PFSK-1 (cell line): ENCODE results near the gene MRPL41.

Experiments used
- FOXP2 ChIP-seq: optimal IDR thresholded peaks from 2 replicates; pipeline ENCODE3; 2011; ENCODE audit warnings: borderline replicate concordance, control low read depth, inconsistent platforms; ENCODE audit not compliant: insufficient read depth; ENCODE audit errors: extremely low read length, extremely low read depth
- POLR2AphosphoS5 ChIP-seq: IDR thresholded peaks from 2 replicates; pipeline ENCODE4 v1.6.1; 2012; ENCODE audit warnings: low read depth, mild to moderate bottlenecking, control low read depth, low read length, moderate library complexity
- SIN3A ChIP-seq: IDR thresholded peaks from 2 replicates; pipeline ENCODE4 v1.6.1; 2012; ENCODE audit warnings: mild to moderate bottlenecking, low read length, moderate library complexity, borderline replicate concordance; ENCODE audit not compliant: insufficient read depth
- TAF1 ChIP-seq: IDR thresholded peaks from 2 replicates; pipeline ENCODE4 v1.6.1; 2012; ENCODE audit warnings: low read length, control low read depth, borderline replicate concordance; ENCODE audit not compliant: insufficient read depth
- TF ChIP-seq, protein P1 (sequence below), 2 experiments: IDR thresholded peaks; 2 replicates each; pipeline versions ENCODE4 v1.6.1 to v1.8.0; 2011 to 2012; ENCODE audit warnings: low read depth in 2 of 2, low read length in 2 of 2, control low read depth in 1 of 2, inconsistent platforms in 1 of 2, mild to moderate bottlenecking in 1 of 2, moderate library complexity in 1 of 2; ENCODE audit not compliant: insufficient read depth in 1 of 2

MRPL41 gene

DNA sequence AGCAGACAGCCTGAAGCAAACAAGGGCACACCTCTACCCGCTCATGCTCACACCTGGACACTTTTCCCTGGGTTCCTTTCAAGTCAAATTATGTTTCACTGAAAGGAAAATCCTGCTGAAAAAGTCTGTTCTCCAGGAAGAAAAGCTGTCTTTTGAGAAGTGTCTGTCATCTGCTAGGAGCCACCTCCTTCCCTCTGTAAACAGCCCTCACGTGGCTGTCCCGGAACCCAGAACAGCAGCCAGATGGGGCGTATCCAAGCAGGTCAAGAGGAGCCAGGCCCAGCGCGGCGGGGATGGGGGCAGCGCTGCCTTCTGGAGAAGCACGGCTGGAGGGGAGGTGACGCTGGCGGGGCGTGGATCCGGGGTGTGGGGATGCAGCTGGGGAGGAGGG, 1.5 kb upstream of the MRPL41 start, which contains the start of gene PNPLA7:
PNPLA7 (minus strand) TSS at position 172 of the 391 bp plus-strand sequence. CDS start 205 bp downstream, outside the sequence.
- TF ChIP-seq POLR2AphosphoS5 (no peak), FOXP2 (peak; percentile 94), SIN3A (peak; percentile 95)
- TF ChIP-seq, protein P1, sequence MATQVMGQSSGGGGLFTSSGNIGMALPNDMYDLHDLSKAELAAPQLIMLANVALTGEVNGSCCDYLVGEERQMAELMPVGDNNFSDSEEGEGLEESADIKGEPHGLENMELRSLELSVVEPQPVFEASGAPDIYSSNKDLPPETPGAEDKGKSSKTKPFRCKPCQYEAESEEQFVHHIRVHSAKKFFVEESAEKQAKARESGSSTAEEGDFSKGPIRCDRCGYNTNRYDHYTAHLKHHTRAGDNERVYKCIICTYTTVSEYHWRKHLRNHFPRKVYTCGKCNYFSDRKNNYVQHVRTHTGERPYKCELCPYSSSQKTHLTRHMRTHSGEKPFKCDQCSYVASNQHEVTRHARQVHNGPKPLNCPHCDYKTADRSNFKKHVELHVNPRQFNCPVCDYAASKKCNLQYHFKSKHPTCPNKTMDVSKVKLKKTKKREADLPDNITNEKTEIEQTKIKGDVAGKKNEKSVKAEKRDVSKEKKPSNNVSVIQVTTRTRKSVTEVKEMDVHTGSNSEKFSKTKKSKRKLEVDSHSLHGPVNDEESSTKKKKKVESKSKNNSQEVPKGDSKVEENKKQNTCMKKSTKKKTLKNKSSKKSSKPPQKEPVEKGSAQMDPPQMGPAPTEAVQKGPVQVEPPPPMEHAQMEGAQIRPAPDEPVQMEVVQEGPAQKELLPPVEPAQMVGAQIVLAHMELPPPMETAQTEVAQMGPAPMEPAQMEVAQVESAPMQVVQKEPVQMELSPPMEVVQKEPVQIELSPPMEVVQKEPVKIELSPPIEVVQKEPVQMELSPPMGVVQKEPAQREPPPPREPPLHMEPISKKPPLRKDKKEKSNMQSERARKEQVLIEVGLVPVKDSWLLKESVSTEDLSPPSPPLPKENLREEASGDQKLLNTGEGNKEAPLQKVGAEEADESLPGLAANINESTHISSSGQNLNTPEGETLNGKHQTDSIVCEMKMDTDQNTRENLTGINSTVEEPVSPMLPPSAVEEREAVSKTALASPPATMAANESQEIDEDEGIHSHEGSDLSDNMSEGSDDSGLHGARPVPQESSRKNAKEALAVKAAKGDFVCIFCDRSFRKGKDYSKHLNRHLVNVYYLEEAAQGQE (IDR thresholded peaks at IDR 0.05; ENCODE audit: insufficient read depth in 1 of 2, low read depth in 2 of 2, low read length in 2 of 2), result no peak

DNA sequence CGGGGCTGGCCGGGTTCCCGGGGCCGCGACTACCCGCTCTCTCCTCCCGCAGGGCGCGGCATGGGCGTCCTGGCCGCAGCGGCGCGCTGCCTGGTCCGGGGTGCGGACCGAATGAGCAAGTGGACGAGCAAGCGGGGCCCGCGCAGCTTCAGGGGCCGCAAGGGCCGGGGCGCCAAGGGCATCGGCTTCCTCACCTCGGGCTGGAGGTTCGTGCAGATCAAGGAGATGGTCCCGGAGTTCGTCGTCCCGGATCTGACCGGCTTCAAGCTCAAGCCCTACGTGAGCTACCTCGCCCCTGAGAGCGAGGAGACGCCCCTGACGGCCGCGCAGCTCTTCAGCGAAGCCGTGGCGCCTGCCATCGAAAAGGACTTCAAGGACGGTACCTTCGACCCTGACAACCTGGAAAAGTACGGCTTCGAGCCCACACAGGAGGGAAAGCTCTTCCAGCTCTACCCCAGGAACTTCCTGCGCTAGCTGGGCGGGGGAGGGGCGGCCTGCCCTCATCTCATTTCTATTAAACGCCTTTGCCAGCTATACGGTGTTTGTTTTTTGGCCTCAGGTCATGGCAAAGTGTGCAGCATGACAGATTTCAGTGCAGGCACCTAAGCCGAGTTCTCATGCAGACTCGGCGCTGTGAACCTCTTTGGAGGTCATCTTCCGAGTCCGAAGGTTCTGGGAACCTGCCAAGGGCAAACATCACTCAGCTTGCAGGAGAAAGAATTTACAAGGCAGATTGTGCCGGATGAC, 516 bp downstream of the MRPL41 start:
- TF ChIP-seq FOXP2 (no peak), SIN3A (no peak), POLR2AphosphoS5 (no peak), TAF1 (no peak)
- TF ChIP-seq, protein P1 (IDR thresholded peaks at IDR 0.05; ENCODE audit: insufficient read depth in 1 of 2, low read depth in 2 of 2, low read length in 2 of 2), result no peak

DNA sequence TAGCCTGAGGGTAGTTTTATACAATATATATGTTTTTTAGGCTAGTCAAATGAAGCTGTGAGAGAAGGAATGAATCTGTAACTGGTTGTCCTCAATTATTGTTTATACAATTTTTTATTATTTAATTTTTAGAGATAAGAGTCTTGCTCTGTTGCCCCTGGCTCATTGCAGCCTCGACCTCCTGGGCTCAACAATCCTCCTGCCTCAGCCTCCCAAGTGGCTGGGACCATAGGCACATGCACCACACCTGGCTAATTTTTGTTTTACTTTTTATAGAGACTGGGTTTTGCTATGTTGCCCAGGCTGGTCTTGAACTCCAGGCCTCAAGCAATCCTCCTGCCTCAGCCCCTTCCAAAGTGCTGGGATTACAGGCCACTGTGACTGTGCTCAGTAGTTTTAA, 2.7 kb downstream of the MRPL41 start:
- no peak for TF ChIP-seq FOXP2

DNA sequence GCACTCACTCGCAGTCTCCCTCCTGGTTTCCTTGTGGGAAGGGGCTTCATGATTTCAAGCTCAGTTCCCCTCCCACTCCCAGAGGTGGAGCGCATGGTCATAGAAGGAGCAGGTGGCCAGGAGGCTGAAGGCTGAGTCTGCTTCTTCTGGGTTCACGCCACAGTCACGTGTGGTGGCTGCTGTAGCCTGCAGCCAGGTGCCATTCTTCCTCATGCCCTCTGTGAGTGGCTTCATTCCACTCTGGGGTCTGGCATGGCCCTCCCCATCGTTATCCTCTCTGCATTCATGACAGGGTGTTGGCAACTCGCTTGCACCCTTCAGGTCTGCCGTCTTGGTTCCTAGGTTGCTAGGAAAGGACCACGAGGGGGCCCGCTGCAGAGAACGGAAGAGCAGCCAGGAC, 3.5 kb downstream of the MRPL41 start:
- no peak for TF ChIP-seq SIN3A
- no peak for TF ChIP-seq FOXP2
- TF ChIP-seq, protein P1 (IDR thresholded peaks at IDR 0.05; ENCODE audit: insufficient read depth in 1 of 2, low read depth in 2 of 2, low read length in 2 of 2), result no peak
- TF ChIP-seq POLR2AphosphoS5, result no peak
- no peak for TF ChIP-seq TAF1

DNA sequence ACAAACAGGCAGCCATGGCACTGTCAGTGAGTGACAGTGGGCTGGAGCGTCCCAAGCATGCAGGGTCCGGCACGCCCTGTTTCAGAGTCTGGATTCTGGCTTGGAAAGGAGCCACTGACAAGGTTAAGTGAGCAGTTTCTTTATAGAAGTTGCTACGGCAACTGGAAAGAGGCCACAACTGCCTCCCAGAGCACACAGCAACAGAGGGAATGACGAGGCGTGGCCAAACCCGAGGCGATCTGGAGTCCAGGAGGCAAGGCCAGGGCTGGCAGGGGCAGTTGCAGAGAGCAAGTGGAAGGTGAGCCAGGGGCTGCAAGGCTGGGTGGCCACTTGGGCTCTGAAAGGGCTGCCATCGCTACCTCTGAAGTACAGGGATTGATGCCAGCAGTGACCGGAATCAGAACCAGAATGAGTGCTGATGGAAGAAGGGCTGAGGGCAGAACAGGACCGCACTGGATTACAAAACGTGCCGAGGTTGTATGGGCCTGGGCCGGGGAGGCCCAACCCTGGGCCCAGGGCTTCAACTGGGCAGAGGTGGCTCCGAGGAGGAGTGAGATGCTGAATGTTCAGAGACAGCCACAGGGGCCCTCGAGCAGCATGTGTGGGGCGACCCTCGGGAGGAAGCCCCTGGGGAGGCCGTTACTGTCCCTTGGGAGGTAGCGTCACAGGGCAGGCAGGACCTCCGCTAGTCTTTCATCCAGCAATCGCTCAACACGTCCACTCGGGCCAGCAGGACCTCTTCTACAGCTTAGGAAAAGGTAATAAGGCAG, 4.6 kb downstream of the MRPL41 start:
- TF ChIP-seq SIN3A (no peak), FOXP2 (no peak), POLR2AphosphoS5 (no peak)

DNA sequence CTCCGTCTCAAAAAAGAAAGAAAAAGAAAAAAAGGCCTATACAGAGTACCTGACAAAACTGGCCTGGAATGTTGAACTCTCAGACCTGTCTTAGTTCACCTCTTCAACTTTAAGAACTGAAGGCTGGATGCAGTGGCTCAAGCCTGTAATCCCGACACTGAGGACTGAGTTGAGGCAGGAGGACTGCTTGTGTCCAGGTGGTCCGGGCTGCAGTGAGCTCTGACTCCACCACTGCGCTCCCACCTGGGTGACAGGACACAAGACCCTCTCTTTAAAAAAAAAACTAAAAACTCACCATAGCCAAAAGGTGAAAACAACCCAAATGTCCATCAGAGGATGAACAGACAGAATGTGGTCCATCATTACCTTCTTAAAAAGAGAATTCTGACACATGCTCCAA, 6.4 kb downstream of the MRPL41 start:
- no peak for TF ChIP-seq POLR2AphosphoS5
- TF ChIP-seq FOXP2, result no peak
- TF ChIP-seq, protein P1 (IDR thresholded peaks at IDR 0.05; ENCODE audit: insufficient read depth in 1 of 2, low read depth in 2 of 2, low read length in 2 of 2), result no peak
- TF ChIP-seq TAF1, result no peak
- no peak for TF ChIP-seq SIN3A
